ENCODE results near the gene RASGEF1B. TPM values are rescaled to one million over a fixed set of nuclear protein-coding genes. Genes with fewer than 3 reads are reported as not detected.

Gene RASGEF1B
- total RNA-seq, 1 experiment from 2014 or later, result 8.1 TPM

- Histone ChIP-seq H3K36me3 (ENCODE audit: insufficient read depth, low read length, poor library complexity, severe bottlenecking) (no peaks in the 10 kb centered on the region), H3K9me3 (ENCODE audit: low read depth, low read length, poor library complexity, severe bottlenecking) (no peaks in the 10 kb centered on the region), H3K27me3 (replicated peaks; ENCODE audit: insufficient read depth, low read depth, low read length, poor library complexity) (no peaks in the 10 kb centered on the region), H3K4me1 (ENCODE audit: insufficient read depth, low read length, poor library complexity, severe bottlenecking) (no peaks in the 10 kb centered on the region), H3K4me3 (ENCODE audit: low read depth, low read length, poor library complexity, severe bottlenecking) (no peak overlapping the region), H3K27ac (ENCODE audit: low read depth, low read length, poor library complexity, severe bottlenecking) (no peak overlapping the region)
- CTCF ChIA-PET, result no interaction called here
- POLR2A ChIA-PET (ENCODE audit: low non-redundant PET), result no interaction called here
- intact Hi-C loops (cut with micrococcal nuclease; ENCODE audit: unreplicated experiment), result no loop called here
- no peak for DNase-seq (ENCODE audit: low spot score)
- no TSS peak for BruUV-seq (replicated peaks)
- TF ChIP-seq EZH2 (IDR thresholded peaks at IDR 0.05; ENCODE audit: borderline replicate concordance, low read depth, low read length, poor library complexity, severe bottlenecking), result no peak
- no peak for TF ChIP-seq CTCF (conservative IDR thresholded peaks at IDR 0.05; ENCODE audit: low read depth, low read length)
Measured at GRCh38 chr4:81504112-81505003, 32.7 kb upstream of the RASGEF1B start.

- BruUV-seq (replicated peaks), result no TSS peak
- POLR2A ChIA-PET (ENCODE audit: low non-redundant PET), result no interaction called here
- H3K27me3 ChIP-seq (replicated peaks; ENCODE audit: insufficient read depth, low read depth, low read length, poor library complexity), result no peaks in the 10 kb centered on the region
- no peaks in the 10 kb centered on the region for H3K9me3 ChIP-seq (ENCODE audit: low read depth, low read length, poor library complexity, severe bottlenecking)
- DNase-seq (ENCODE audit: low spot score), result no peak
- H3K36me3 ChIP-seq (ENCODE audit: insufficient read depth, low read length, poor library complexity, severe bottlenecking), result no peaks in the 10 kb centered on the region
- TF ChIP-seq EZH2 (IDR thresholded peaks at IDR 0.05; ENCODE audit: borderline replicate concordance, low read depth, low read length, poor library complexity, severe bottlenecking) (no peak), CTCF (conservative IDR thresholded peaks at IDR 0.05; ENCODE audit: low read depth, low read length) (no peak)
- H3K4me1 ChIP-seq (ENCODE audit: insufficient read depth, low read length, poor library complexity, severe bottlenecking), result no peaks in the 10 kb centered on the region
- CTCF ChIA-PET, result no interaction called here
- H3K4me3 ChIP-seq (ENCODE audit: low read depth, low read length, poor library complexity, severe bottlenecking), result no peak overlapping the region
- intact Hi-C loops (cut with micrococcal nuclease; ENCODE audit: unreplicated experiment), result no loop called here
- no peak overlapping the region for H3K27ac ChIP-seq (ENCODE audit: low read depth, low read length, poor library complexity, severe bottlenecking)
Measured at GRCh38 chr4:81503586-81503985, 31.9 kb upstream of the RASGEF1B start.

DNA sequence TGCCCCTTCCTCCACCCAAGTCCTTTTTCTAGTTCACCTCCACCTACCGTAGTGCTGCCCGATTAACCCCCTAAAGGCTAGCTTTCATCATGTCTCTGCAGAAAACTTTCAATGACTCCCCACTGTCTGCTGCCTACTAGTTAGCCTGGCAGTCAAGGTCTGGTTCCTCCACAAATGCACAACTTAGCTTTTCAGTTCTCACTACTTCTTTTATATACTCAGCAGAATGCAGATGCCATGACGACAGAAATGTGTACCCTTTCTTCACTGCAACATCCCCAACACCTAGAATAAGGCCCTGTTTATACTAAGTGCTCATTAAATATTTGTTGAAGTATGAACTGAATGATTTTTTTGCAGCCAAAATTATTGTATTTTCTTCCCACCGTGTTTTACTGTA, 30.9 kb upstream of the RASGEF1B start:
- no peak overlapping the region for H3K4me3 ChIP-seq (ENCODE audit: low read depth, low read length, poor library complexity, severe bottlenecking)
- H3K27ac ChIP-seq (ENCODE audit: low read depth, low read length, poor library complexity, severe bottlenecking), result no peak overlapping the region
- no peaks in the 10 kb centered on the region for H3K36me3 ChIP-seq (ENCODE audit: insufficient read depth, low read length, poor library complexity, severe bottlenecking)
- CTCF ChIA-PET, result no interaction called here
- intact Hi-C loops (cut with micrococcal nuclease; ENCODE audit: unreplicated experiment), result no loop called here
- H3K9me3 ChIP-seq (ENCODE audit: low read depth, low read length, poor library complexity, severe bottlenecking), result no peaks in the 10 kb centered on the region
- H3K27me3 ChIP-seq (replicated peaks; ENCODE audit: insufficient read depth, low read depth, low read length, poor library complexity), result no peaks in the 10 kb centered on the region
- no peaks in the 10 kb centered on the region for H3K4me1 ChIP-seq (ENCODE audit: insufficient read depth, low read length, poor library complexity, severe bottlenecking)
- BruUV-seq (replicated peaks), result no TSS peak
- POLR2A ChIA-PET (ENCODE audit: low non-redundant PET), result no interaction called here
- TF ChIP-seq CTCF (conservative IDR thresholded peaks at IDR 0.05; ENCODE audit: low read depth, low read length) (no peak), EZH2 (IDR thresholded peaks at IDR 0.05; ENCODE audit: borderline replicate concordance, low read depth, low read length, poor library complexity, severe bottlenecking) (no peak)
- DNase-seq (ENCODE audit: low spot score), result no peak
